ENCODE data around the gene CGB7. TPM values are rescaled to one million over a fixed set of nuclear protein-coding genes. Genes with fewer than 3 reads are reported as not detected.

CGB7 gene
- total and polyA plus RNA-seq, 9 of the 15 experiments (the other 6 are each of a cell fraction or from before 2014, with no cell fraction given), result not detected

DNA sequence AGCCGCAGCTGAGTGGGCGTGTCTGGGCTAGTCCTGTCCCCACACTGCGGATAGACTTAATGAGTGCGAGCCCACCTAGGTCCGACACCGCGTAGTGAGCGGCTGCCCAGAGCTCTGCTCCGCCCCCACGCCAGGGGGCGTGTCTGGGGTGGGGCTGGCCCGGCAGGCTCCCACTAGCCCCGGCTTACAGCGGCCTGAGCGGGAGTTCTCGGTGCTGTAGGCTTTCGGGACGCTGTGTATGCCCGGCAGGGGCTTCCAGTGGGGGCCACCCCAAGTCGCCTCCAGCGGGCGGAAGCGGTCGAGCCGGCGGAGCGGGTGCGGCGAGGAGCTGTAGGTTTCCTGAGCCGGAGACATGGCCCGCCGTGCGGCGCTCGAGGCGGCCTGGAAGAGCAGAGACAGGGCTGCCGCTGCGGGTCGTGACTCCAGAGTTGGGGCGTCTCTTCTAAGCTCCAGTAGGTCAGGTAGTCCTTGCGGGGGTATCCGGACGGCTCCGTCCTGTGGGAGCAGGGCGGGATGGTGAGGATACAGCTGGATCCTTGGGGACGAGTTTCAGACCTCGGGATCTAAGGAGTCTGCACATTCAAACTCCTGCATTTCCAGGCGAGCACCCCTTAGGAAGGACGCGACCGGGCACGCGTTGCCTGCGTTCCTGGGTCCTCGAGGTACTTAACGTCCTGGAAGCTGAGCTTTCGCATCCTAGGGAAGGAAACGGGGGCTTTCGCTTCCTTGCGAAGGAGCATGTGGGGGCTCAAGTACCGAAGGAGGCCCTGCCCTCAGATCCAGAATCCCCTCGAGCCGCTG lies 1.2 kb downstream of the CGB7 start (continued):
- peak; percentile 39; the same call in 1 of the 2 replicates for TF ChIP-seq PHF8 (IDR thresholded peaks at IDR 0.05; ENCODE audit: borderline replicate concordance, low read length)
- no peak for TF ChIP-seq CHD1 (IDR thresholded peaks at IDR 0.05; ENCODE audit: low read length)
- TF ChIP-seq ARID1B (IDR thresholded peaks at IDR 0.05), result no peak
- TF ChIP-seq GTF2F1 (IDR thresholded peaks at IDR 0.05; ENCODE audit: low read depth, low read length), result no peak
- no peak for TF ChIP-seq CREM (IDR thresholded peaks at IDR 0.05; ENCODE audit: low read depth)
- TF ChIP-seq, protein P1, sequence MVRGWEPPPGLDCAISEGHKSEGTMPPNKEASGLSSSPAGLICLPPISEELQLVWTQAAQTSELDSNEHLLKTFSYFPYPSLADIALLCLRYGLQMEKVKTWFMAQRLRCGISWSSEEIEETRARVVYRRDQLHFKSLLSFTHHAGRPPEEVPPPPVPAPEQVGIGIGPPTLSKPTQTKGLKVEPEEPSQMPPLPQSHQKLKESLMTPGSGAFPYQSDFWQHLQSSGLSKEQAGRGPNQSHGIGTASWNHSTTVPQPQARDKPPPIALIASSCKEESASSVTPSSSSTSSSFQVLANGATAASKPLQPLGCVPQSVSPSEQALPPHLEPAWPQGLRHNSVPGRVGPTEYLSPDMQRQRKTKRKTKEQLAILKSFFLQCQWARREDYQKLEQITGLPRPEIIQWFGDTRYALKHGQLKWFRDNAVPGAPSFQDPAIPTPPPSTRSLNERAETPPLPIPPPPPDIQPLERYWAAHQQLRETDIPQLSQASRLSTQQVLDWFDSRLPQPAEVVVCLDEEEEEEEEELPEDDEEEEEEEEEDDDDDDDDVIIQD (CRISPR knock-in tag; IDR thresholded peaks at IDR 0.05), result no peak
- TF ChIP-seq, protein P2, sequence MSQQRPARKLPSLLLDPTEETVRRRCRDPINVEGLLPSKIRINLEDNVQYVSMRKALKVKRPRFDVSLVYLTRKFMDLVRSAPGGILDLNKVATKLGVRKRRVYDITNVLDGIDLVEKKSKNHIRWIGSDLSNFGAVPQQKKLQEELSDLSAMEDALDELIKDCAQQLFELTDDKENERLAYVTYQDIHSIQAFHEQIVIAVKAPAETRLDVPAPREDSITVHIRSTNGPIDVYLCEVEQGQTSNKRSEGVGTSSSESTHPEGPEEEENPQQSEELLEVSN (IDR thresholded peaks at IDR 0.05; ENCODE audit: borderline replicate concordance in 1 of 2, extremely low read depth in 1 of 2, insufficient read depth in 1 of 2, insufficient read length in 1 of 2, low read depth in 1 of 2, low read length in 1 of 2, poor library complexity in 1 of 2, severe bottlenecking in 1 of 2), result peak in 1 of 2 experiments; percentile 71
- TF ChIP-seq XRCC5 (IDR thresholded peaks at IDR 0.05; ENCODE audit: low read depth, low read length), result no peak
- TF ChIP-seq, protein P3, sequence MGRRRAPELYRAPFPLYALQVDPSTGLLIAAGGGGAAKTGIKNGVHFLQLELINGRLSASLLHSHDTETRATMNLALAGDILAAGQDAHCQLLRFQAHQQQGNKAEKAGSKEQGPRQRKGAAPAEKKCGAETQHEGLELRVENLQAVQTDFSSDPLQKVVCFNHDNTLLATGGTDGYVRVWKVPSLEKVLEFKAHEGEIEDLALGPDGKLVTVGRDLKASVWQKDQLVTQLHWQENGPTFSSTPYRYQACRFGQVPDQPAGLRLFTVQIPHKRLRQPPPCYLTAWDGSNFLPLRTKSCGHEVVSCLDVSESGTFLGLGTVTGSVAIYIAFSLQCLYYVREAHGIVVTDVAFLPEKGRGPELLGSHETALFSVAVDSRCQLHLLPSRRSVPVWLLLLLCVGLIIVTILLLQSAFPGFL (CRISPR knock-in tag; IDR thresholded peaks at IDR 0.05), result no peak
- no peak for TF ChIP-seq ZKSCAN8 (CRISPR knock-in tag; IDR thresholded peaks at IDR 0.05)
- TF ChIP-seq, protein P4, sequence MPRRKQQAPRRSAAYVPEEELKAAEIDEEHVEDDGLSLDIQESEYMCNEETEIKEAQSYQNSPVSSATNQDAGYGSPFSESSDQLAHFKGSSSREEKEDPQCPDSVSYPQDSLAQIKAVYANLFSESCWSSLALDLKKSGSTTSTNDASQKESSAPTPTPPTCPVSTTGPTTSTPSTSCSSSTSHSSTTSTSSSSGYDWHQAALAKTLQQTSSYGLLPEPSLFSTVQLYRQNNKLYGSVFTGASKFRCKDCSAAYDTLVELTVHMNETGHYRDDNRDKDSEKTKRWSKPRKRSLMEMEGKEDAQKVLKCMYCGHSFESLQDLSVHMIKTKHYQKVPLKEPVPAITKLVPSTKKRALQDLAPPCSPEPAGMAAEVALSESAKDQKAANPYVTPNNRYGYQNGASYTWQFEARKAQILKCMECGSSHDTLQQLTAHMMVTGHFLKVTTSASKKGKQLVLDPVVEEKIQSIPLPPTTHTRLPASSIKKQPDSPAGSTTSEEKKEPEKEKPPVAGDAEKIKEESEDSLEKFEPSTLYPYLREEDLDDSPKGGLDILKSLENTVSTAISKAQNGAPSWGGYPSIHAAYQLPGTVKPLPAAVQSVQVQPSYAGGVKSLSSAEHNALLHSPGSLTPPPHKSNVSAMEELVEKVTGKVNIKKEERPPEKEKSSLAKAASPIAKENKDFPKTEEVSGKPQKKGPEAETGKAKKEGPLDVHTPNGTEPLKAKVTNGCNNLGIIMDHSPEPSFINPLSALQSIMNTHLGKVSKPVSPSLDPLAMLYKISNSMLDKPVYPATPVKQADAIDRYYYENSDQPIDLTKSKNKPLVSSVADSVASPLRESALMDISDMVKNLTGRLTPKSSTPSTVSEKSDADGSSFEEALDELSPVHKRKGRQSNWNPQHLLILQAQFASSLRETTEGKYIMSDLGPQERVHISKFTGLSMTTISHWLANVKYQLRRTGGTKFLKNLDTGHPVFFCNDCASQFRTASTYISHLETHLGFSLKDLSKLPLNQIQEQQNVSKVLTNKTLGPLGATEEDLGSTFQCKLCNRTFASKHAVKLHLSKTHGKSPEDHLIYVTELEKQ (CRISPR knock-in tag; IDR thresholded peaks at IDR 0.05), result no peak
- no peak for TF ChIP-seq ZKSCAN3 (CRISPR knock-in tag; IDR thresholded peaks at IDR 0.05)
- no peak for TF ChIP-seq RBM17 (IDR thresholded peaks at IDR 0.05; ENCODE audit: borderline replicate concordance, low read depth, low read length)
- no peak for TF ChIP-seq ZKSCAN1 (IDR thresholded peaks at IDR 0.05; ENCODE audit: low read depth, low read length)
- TF ChIP-seq ZNF133 (CRISPR knock-in tag; IDR thresholded peaks at IDR 0.05), result no peak
- TF ChIP-seq ZNF551 (CRISPR knock-in tag; IDR thresholded peaks at IDR 0.05), result no peak
- TF ChIP-seq, protein P5, sequence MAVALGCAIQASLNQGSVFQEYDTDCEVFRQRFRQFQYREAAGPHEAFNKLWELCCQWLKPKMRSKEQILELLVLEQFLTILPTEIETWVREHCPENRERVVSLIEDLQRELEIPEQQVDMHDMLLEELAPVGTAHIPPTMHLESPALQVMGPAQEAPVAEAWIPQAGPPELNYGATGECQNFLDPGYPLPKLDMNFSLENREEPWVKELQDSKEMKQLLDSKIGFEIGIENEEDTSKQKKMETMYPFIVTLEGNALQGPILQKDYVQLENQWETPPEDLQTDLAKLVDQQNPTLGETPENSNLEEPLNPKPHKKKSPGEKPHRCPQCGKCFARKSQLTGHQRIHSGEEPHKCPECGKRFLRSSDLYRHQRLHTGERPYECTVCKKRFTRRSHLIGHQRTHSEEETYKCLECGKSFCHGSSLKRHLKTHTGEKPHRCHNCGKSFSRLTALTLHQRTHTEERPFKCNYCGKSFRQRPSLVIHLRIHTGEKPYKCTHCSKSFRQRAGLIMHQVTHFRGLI (CRISPR knock-in tag; IDR thresholded peaks at IDR 0.05), result no peak
